Smooth muscle cell (in vitro differentiated cells): ENCODE results near the gene SLC49A4. TPM values are rescaled to one million over a fixed set of nuclear protein-coding genes. Genes with fewer than 3 reads are reported as not detected.

Experiments used
- DNase-seq: peaks from one replicate; lab custom pipeline; 2025; ENCODE audit not compliant: unreplicated experiment; lab: John Stamatoyannopoulos, UW
- H2AFZ ChIP-seq: fragments of 200-600 bp; sonication (generic); 2 replicates; pipeline ENCODE4 v1.6.0; 2016; ENCODE audit warnings: antibody characterized with exemption, low read depth, mild to moderate bottlenecking
- H3F3A ChIP-seq: fragments of 200-600 bp; sonication (generic); 2 replicates; pipeline ENCODE4 v1.6.0; 2017; ENCODE audit warnings: antibody characterized with exemption, low read depth
- H3K27ac ChIP-seq: fragments of 200-600 bp; sonication (generic); 2 replicates; pipeline ENCODE4 v1.5.1; 2016; ENCODE audit warnings: low read depth, mild to moderate bottlenecking
- H3K27me3 ChIP-seq: fragments of 200-600 bp; sonication (generic); 2 replicates; pipeline ENCODE4 v1.6.1; 2016; ENCODE audit warnings: low read depth, mild to moderate bottlenecking
- H3K36me3 ChIP-seq: fragments of 200-600 bp; sonication (generic); 2 replicates; pipeline ENCODE4 v1.5.1; 2016; ENCODE audit warnings: low read depth
- H3K4me1 ChIP-seq: fragments of 200-600 bp; sonication (generic); 2 replicates; pipeline ENCODE4 v1.5.1; 2016; ENCODE audit warnings: low read depth
- H3K4me2 ChIP-seq: fragments of 200-600 bp; sonication (generic); 2 replicates; pipeline ENCODE4 v1.6.0; 2016; ENCODE audit warnings: mild to moderate bottlenecking
- H3K4me3 ChIP-seq: fragments of 200-600 bp; sonication (generic); 2 replicates; pipeline ENCODE4 v1.5.1; 2016; ENCODE audit warnings: mild to moderate bottlenecking
- H3K79me2 ChIP-seq: fragments of 200-600 bp; sonication (generic); 2 replicates; pipeline ENCODE4 v1.6.0; 2016; ENCODE audit warnings: low read depth, mild to moderate bottlenecking
- H3K9ac ChIP-seq: fragments of 200-600 bp; sonication (generic); 2 replicates; pipeline ENCODE4 v1.6.0; 2016; ENCODE audit warnings: low read depth
- H3K9me3 ChIP-seq: fragments of 200-600 bp; sonication (generic); replicated peaks from 2 replicates; pipeline ENCODE4 v1.5.1; 2016; ENCODE audit warnings: low read depth
- H4K20me1 ChIP-seq: fragments of 200-600 bp; sonication (generic); 2 replicates; pipeline ENCODE4 v1.6.0; 2016; ENCODE audit warnings: low read depth
- CTCF ChIP-seq: fragments of 200-600 bp; sonication (generic); IDR thresholded peaks from 2 replicates; pipeline ENCODE4 v1.5.1; 2017; ENCODE audit warnings: borderline replicate concordance, mild to moderate bottlenecking, antibody characterized with exemption; ENCODE audit not compliant: insufficient read depth, poor library complexity, severe bottlenecking
- WGBS: methylation state at CpG from one replicate; pipeline ENCODE4 v1.1.7; 2016; ENCODE audit warnings: low lambda C conversion rate; 5-methylcytosine and 5-hydroxymethylcytosine counted together
- polyA plus RNA-seq: library from polyadenylated mRNA; unstranded; fragments of >200 nt; fragmentation: Nextera tagmentation; extraction: Ambion mirVana; gene quantifications from 2 replicates; pipeline ENCODE4 v1.2.1, GENCODE V29; 2016
- total RNA-seq: library from RNA; depleted of rRNA; stranded (reverse); fragments of >200 nt; gene quantifications from 2 replicates; pipeline ENCODE4 v1.2.3, GENCODE V29; 2014

SLC49A4 gene
- total and polyA plus RNA-seq, 2 experiments from 2014 or later = 7.8 to 19.5 TPM

GRCh38 chr3:122921791-122922651 lies 127.2 kb downstream of the SLC49A4 start:
- H3K9me3 ChIP-seq = no peaks in the 10 kb centered on the region

GRCh38 chr3:122923611-122924010 lies 128.7 kb downstream of the SLC49A4 start:
- TF ChIP-seq CTCF = no peak
- Histone ChIP-seq H2AFZ (no peak overlapping the region), H3K27ac (no peak overlapping the region), H3K27me3 (peaks cover 45% of the 10 kb centered on the region), H3K79me2 (no peaks in the 10 kb centered on the region), H3K4me2 (no peak overlapping the region), H3K4me3 (no peak overlapping the region), H4K20me1 (no peaks in the 10 kb centered on the region), H3F3A (no peaks in the 10 kb centered on the region), H3K36me3 (no peaks in the 10 kb centered on the region), H3K9me3 (no peaks in the 10 kb centered on the region), H3K4me1 (peaks cover 8% of the 10 kb centered on the region), H3K9ac (no peak overlapping the region)
- DNase-seq = no peak
- WGBS = 72% methylated on average over 6 of the region's 6 CpGs

More at GRCh38 chr3:122921791-122922651, 127.2 kb downstream of the SLC49A4 start:
- no peak overlapping the region for H3K9ac ChIP-seq
- WGBS = 11% methylated on average over 64 of the region's 68 CpGs
- no peaks in the 10 kb centered on the region for H3K79me2 ChIP-seq
- H3K36me3 ChIP-seq = no peaks in the 10 kb centered on the region
- no peaks in the 10 kb centered on the region for H4K20me1 ChIP-seq
- no peak overlapping the region for H3K27ac ChIP-seq
- DNase-seq = no peak
- H3K27me3 ChIP-seq = peaks cover 45% of the 10 kb centered on the region
- no peaks in the 10 kb centered on the region for H3F3A ChIP-seq
- H2AFZ ChIP-seq = no peak overlapping the region
- H3K4me1 ChIP-seq = peaks cover 8% of the 10 kb centered on the region
- peak overlapping the region; percentile 59 for H3K4me2 ChIP-seq
- H3K4me3 ChIP-seq = peak overlapping the region; percentile 23
- no peak for TF ChIP-seq CTCF

DNA sequence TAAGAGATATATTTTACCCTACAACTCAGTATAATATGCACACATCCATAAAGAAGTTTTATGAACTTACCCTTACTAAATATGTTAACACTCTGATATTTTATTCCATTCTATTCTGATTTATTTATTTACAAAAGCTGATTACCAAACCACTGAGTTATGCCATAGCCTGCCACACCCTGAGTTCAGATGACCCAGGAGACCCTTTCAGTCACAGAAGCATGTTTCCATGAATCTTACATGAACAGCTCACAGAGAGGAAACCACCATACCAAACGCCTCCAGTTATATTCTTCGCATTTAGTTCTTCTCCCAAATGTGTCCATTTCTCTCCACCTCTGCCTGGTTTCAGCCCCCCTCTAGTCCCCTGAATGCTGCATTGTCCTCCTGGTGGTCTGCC lies 129.2 kb downstream of the SLC49A4 start:
- no peak for DNase-seq
- Histone ChIP-seq H3K79me2 (no peaks in the 10 kb centered on the region), H3K9me3 (no peaks in the 10 kb centered on the region), H3K4me2 (no peak overlapping the region), H3K27ac (no peak overlapping the region), H4K20me1 (no peaks in the 10 kb centered on the region), H3F3A (no peaks in the 10 kb centered on the region), H3K9ac (no peak overlapping the region), H3K27me3 (peaks cover 45% of the 10 kb centered on the region), H3K4me1 (peaks cover 8% of the 10 kb centered on the region), H3K36me3 (no peaks in the 10 kb centered on the region), H3K4me3 (no peak overlapping the region), H2AFZ (no peak overlapping the region)
- TF ChIP-seq CTCF = no peak
- WGBS = 93% methylated on average over 2 of the region's 2 CpGs
